Stimulated activated CD4-positive, alpha-beta T cell treated with anti-CD3 and anti-CD28 coated beads, Interleukin-12 subunit alpha, Interleukin-12 subunit beta, amount 100 ng/mL, for 4 hours (primary cell): ENCODE results near the gene MFSD12.
"Not testable (repeated sequence)": the region's sequence is repeated elsewhere in the genome, so short reads cannot be mapped to it uniquely, and the experiment has no call there.

Source experiments
- DNase-seq: peaks from one replicate; pipeline ENCODE4 v3.0.0-alpha.2; 2020

Gene MFSD12

GRCh38 chr19:3535981-3536380, 21.4 kb downstream of the MFSD12 start:
- no peak for DNase-seq

- no peak for DNase-seq
Observed at GRCh38 chr19:3535563-3535965, 21.8 kb downstream of the MFSD12 start.

- DNase-seq = no peak
Observed at GRCh38 chr19:3535235-3535535, 22.2 kb downstream of the MFSD12 start.

- DNase-seq = no peak
Observed at GRCh38 chr19:3534375-3535234, 22.8 kb downstream of the MFSD12 start.

- DNase-seq = no peak
Observed at GRCh38 chr19:3533563-3534216, 23.7 kb downstream of the MFSD12 start.

GRCh38 chr19:3533033-3533432, 24.4 kb downstream of the MFSD12 start:
- no peak for DNase-seq

- DNase-seq = no peak
Observed at GRCh38 chr19:3532154-3532786, 25.1 kb downstream of the MFSD12 start.

GRCh38 chr19:3531716-3532115, 25.7 kb downstream of the MFSD12 start:
- no peak for DNase-seq

GRCh38 chr19:3530389-3530788, 27.0 kb downstream of the MFSD12 start:
- no peak for DNase-seq

- not testable (repeated sequence) for DNase-seq
Observed at GRCh38 chr19:3529299-3529698, 28.1 kb downstream of the MFSD12 start.

- no peak for DNase-seq
Observed at GRCh38 chr19:3528539-3529211, 28.7 kb downstream of the MFSD12 start.

GRCh38 chr19:3528080-3528479, 29.3 kb downstream of the MFSD12 start:
- no peak for DNase-seq

GRCh38 chr19:3527238-3527910, 30.0 kb downstream of the MFSD12 start:
- DNase-seq = no peak

- DNase-seq = no peak
Observed at GRCh38 chr19:3526507-3527237, 30.7 kb downstream of the MFSD12 start.

GRCh38 chr19:3524904-3525451, 32.4 kb downstream of the MFSD12 start:
- DNase-seq = no peak

- DNase-seq = no peak
Observed at GRCh38 chr19:3524078-3524842, 33.1 kb downstream of the MFSD12 start.

- DNase-seq = no peak
Observed at GRCh38 chr19:3523361-3524077, 33.9 kb downstream of the MFSD12 start.

- DNase-seq = no peak
Observed at GRCh38 chr19:3522421-3523360, 34.7 kb downstream of the MFSD12 start.

- DNase-seq = no peak
Observed at GRCh38 chr19:3521104-3521445, 36.3 kb downstream of the MFSD12 start.
